HUES48 (cell line): ENCODE measurements around the gene FBXL5.

Source experiments
- H3K27ac ChIP-seq: one replicate; pipeline ENCODE4 v1.7.0; 2013; ENCODE audit warnings: low read depth, low read length, inconsistent platforms
- H3K27me3 ChIP-seq: 2 replicates; pipeline ENCODE4 v1.6.1; 2013; ENCODE audit warnings: mild to moderate bottlenecking, low read length; ENCODE audit not compliant: control insufficient read depth, insufficient read depth
- H3K36me3 ChIP-seq: 2 replicates; pipeline ENCODE4 v1.6.1; 2013; ENCODE audit warnings: low read length; ENCODE audit not compliant: control insufficient read depth, insufficient read depth
- H3K4me1 ChIP-seq: 2 replicates; pipeline ENCODE4 v1.6.1; 2013; ENCODE audit warnings: mild to moderate bottlenecking, low read length; ENCODE audit not compliant: control insufficient read depth, insufficient read depth
- H3K4me3 ChIP-seq: 2 replicates; pipeline ENCODE4 v1.5.1; 2013; ENCODE audit warnings: mild to moderate bottlenecking, low read depth, low read length
- H3K9ac ChIP-seq: 2 replicates; pipeline ENCODE4 v1.6.1; 2013; ENCODE audit warnings: mild to moderate bottlenecking, low read depth, low read length, moderate library complexity
- H3K9me3 ChIP-seq: 2 replicates; pipeline ENCODE4 v1.6.1; 2013; ENCODE audit warnings: low read length; ENCODE audit not compliant: control insufficient read depth, insufficient read depth

The FBXL5 gene

DNA sequence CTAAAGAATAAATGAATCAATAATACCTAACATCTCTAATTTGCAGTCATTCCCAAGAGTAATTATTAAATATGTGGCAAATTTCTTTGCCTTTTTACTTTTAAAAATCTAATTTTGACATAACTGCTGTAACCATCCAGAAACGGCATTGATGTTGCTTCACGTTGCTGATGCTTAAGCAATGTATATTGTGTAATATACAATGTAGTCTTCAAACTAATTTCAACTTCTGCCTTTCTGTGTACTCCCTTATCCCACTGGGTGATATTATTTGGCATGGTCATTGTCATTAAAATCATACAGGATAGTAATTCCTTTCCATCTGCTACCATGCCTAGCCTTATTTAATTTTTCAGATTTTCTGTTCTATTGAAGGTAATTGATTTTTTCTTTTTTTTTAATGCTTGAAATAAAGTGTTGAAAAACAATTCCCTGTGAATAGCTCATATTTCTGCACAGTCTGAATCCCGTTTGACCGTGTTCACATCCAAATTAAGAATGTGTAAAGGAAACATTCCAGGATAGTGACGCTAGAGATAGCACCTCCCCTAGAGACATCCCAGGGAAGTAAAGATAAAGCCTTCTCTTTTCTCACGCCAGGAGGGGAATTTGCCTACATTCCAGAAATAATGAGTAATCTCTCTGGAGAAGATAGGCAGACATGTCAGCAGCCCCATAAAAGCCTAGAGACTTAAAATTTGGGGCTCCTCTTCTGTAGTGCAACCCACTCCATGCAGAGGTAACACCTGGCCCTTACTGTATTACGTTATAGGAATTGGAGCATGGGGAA lies 35.1 kb upstream of the FBXL5 start:
- Histone ChIP-seq H3K4me3 (no peak overlapping the region), H3K9me3 (no peaks in the 10 kb centered on the region), H3K36me3 (peaks cover 37% of the 10 kb centered on the region), H3K4me1 (peaks cover 28% of the 10 kb centered on the region), H3K27me3 (no peaks in the 10 kb centered on the region), H3K27ac (peak overlapping the region; percentile 96), H3K9ac (peak overlapping the region; percentile 13; the same call in 1 of the 2 replicates)

DNA sequence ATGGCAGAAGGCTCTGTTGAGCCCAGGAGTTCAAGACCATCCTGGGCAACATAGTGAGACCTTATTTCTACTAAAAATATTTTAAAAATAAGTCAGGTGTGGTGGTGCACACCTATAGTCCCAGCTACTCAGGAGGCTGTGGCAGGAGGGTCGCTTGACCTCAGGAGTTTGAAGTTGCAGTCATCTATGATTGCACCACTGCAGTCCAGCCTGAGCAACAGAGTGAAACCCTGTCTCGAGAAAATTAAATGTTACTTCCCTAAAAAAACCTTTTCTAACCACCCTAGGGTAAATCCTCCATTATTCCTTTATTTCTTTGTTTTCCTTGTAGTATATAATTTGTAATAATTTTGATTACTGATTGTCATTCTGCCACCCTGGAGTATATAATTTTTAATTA lies 34.4 kb upstream of the FBXL5 start:
- Histone ChIP-seq H3K4me3 (no peak overlapping the region), H3K27me3 (no peaks in the 10 kb centered on the region), H3K9me3 (no peaks in the 10 kb centered on the region), H3K27ac (peak overlapping the region; percentile 96), H3K36me3 (peaks cover 37% of the 10 kb centered on the region), H3K9ac (no peak overlapping the region), H3K4me1 (peaks cover 30% of the 10 kb centered on the region)

DNA sequence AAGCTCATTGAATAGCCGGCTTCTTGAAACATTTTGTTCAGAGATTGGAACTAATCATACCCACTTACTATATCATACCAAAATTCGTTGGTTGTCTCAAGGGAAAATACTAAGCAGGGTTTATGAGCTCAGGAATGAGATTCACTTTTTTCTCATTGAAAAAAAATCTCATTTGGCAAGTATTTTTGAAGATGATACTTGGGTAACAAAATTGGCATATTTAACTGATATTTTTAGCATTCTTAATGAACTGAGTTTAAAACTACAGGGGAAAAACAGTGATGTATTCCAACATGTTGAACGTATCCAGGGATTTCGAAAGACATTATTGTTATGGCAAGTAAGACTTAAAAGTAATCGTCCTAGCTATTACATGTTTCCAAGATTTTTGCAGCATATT lies 32.9 kb upstream of the FBXL5 start:
- Histone ChIP-seq H3K36me3 (peaks cover 37% of the 10 kb centered on the region), H3K27ac (no peak overlapping the region), H3K9me3 (no peaks in the 10 kb centered on the region), H3K4me3 (no peak overlapping the region), H3K9ac (no peak overlapping the region), H3K27me3 (no peaks in the 10 kb centered on the region), H3K4me1 (peaks cover 44% of the 10 kb centered on the region)

DNA sequence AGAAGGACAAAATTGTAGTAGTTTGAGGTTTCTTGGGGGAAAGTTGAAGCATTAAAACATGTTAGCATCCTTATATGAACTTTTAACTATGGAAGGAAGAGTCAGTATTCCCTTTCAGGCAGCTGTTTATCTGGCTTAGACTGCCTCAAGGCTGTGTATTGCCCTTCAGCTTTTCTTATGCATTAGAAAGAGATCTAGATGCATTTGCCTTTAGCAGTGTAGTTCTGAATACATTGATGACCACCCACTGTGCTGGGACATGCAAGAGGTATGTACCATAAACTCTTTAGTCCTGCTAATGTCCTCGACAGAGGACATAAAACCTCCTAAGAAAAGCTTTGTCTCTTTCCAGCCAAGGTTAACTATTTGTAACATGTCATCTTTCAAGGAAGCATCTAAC lies 29.3 kb upstream of the FBXL5 start:
- Histone ChIP-seq H3K4me3 (peak overlapping the region; percentile 95), H3K36me3 (peaks cover 40% of the 10 kb centered on the region), H3K9ac (peak overlapping the region; percentile 62), H3K27me3 (no peaks in the 10 kb centered on the region), H3K9me3 (no peaks in the 10 kb centered on the region), H3K4me1 (peaks cover 28% of the 10 kb centered on the region), H3K27ac (peak overlapping the region; percentile 86)

DNA sequence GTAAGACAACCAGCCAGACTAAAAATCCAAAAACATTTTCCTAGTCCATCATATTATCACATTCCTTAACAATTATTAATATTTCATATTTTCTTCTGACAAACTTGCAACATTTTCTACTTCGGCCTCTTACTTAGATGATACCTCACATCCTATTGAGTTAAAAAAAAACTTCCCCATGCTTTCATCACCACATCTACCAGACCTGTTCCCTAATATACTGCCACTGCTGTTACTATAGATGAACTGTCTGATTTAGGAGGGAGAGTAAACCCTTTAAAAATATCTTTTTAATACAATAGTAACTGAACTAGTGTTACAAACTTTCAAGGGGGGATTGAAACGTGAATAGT lies 28.0 kb upstream of the FBXL5 start:
- peaks cover 27% of the 10 kb centered on the region for H3K36me3 ChIP-seq
- peak overlapping the region; percentile 95 for H3K4me3 ChIP-seq
- no peaks in the 10 kb centered on the region for H3K27me3 ChIP-seq
- peaks cover 35% of the 10 kb centered on the region for H3K4me1 ChIP-seq
- peak overlapping the region; percentile 99 for H3K27ac ChIP-seq
- peak overlapping the region; percentile 96; the same call in 1 of the 2 replicates for H3K9ac ChIP-seq
- no peaks in the 10 kb centered on the region for H3K9me3 ChIP-seq

DNA sequence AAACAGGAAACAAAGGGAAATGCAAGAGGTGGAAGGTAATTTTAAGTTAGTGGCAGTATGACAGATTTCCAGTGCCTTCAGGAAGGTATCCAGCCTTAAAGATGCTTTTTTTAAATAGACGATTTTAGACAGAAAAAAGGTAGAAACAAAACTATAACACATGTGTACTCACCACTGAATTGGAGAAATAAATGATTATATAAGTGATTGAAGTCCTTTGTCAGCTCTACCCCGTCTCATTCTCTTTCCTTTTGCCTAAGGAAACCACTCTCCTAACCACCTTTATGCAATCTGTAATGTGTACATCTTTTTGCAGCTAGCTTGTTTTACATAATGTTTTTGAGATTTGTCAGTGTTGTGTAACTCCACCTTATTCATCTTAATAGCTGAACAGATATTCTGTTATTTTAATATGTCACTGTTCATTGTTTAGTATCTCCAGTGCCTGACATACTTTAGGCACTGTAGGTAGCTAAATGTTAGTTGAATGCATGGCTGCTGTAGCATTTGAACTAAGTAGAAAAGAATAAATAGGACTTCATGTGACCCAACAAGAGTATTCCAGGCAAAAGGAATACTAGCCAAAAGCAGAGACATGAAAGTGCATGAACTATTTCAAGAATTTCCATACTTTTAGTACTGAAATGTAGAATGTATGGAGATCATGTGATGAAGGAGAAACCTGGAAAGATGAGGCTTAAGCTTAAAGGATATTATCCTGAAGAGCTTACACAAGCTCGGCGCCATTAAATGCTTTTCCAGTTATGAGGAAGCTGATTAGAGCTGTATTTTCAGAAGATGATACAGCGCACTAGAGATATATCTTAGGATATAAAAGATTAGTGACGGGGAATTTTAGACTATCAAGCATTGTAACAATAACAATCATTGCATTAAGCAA lies 27.3 kb upstream of the FBXL5 start:
- H3K9me3 ChIP-seq, result no peaks in the 10 kb centered on the region
- peak overlapping the region; percentile 99 for H3K27ac ChIP-seq
- no peaks in the 10 kb centered on the region for H3K27me3 ChIP-seq
- H3K9ac ChIP-seq, result peak overlapping the region; percentile 96
- peaks cover 26% of the 10 kb centered on the region for H3K36me3 ChIP-seq
- H3K4me1 ChIP-seq, result peaks cover 40% of the 10 kb centered on the region
- peak overlapping the region; percentile 95 for H3K4me3 ChIP-seq

DNA sequence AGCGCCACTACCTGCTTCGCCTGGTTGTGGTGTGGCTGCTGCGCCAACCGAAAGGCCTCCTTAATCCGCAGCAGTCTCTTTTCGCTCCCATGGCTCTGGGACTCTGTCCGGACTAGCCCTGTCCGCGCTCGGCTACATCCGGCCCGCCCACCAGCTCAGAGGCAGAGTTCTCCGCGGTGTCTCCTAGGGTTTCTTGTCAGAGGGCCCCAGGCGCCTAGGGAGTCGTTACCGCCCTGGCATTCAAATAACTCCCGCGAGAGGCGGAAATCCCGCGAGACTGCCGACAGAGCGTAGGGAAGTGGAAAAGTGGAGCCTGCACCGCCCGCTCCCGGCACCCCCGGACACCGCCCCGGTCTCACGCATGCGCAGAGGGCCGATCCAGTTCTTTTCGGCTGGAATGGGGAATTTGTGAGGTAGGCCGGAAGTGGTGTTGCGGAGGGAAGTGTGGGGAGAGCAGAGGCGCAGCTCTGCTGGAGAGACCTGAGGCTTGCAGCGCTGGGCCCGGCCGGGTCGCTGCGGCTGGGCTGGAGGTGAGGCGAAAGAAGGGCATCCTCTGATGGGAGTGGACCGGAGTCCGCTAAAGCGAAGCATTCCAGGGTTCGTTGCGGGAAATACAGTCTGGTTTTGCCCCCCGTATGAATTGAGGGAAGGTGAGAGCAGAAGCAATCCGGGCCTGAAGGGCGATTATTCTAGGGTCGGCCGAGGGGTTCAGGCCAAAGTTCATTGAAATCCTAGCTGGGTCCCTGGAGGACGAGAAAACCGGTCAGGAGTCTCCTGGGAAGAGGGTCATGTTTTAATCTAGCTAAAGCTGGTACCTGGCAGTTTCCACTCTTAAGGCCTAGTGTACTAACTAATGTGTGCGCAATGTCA lies 26.4 kb upstream of the FBXL5 start, which contains the start of gene FAM200B:
Gene FAM200B (plus strand): TSS at position 456 of the 870 bp plus-strand sequence. CDS start 5,151 bp downstream, outside the sequence.
- Histone ChIP-seq H3K9ac (peak within 1 kb of the TSS; percentile 96), H3K9me3 (no peaks in the 10 kb centered on the region), H3K36me3 (peaks cover 19% of the 10 kb centered on the region), H3K27ac (peak within 1 kb of the TSS; percentile 99), H3K27me3 (no peaks in the 10 kb centered on the region), H3K4me3 (peak within 1 kb of the TSS; percentile 95), H3K4me1 (peaks cover 45% of the 10 kb centered on the region)

DNA sequence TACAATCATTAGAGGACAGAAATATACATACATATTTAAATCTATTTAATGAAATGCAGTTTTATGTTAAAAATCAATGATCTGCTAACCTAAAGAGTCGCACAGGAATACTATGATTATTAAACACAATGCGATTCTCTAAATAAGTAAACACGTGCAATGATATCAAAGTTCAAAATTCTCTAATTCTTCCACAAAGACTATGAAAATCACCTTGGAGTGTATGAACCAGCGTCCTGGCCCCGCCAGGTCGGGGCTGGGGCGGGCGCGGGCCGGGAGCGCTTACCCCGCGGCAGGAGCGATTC lies 25.9 kb upstream of the FBXL5 start:
- peak overlapping the region; percentile 80 for H3K9ac ChIP-seq
- H3K4me3 ChIP-seq, result peak overlapping the region; percentile 95
- no peaks in the 10 kb centered on the region for H3K9me3 ChIP-seq
- H3K27ac ChIP-seq, result peak overlapping the region; percentile 99
- peaks cover 45% of the 10 kb centered on the region for H3K4me1 ChIP-seq
- no peaks in the 10 kb centered on the region for H3K27me3 ChIP-seq
- peaks cover 13% of the 10 kb centered on the region; the same call in 1 of the 2 replicates for H3K36me3 ChIP-seq

DNA sequence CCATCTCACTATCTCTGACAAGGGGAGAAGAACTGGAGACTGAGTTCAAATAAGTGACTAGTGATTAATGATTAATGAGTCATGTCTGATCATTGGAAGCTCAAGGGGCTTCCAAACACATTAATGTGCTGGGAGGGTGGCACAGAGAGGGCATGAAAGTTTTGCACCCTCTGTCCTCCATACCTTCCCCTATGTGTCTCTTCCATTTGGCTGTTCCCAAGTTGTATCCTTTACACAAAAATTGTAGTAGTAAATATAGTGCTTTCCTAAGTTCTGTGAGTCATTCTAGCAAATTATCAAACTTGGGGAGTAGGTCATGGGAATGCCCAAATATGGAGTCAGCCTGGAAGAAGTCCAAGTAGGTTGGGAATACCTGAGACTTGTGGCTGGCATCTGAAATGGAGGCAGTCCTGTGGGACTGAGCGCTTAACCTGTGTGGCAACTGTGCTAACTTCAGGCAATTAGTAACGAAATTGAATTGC lies 22.4 kb upstream of the FBXL5 start:
- no peaks in the 10 kb centered on the region for H3K27me3 ChIP-seq
- H3K36me3 ChIP-seq, result peaks cover 16% of the 10 kb centered on the region; the same call in 1 of the 2 replicates
- no peaks in the 10 kb centered on the region for H3K9me3 ChIP-seq
- H3K4me1 ChIP-seq, result peaks cover 18% of the 10 kb centered on the region
- peak overlapping the region; percentile 77 for H3K27ac ChIP-seq
- 0 out of 2 replicates have a peak overlapping the region, but pooled peaks have one; percentile 36 for H3K4me3 ChIP-seq
- H3K9ac ChIP-seq, result no peak overlapping the region

DNA sequence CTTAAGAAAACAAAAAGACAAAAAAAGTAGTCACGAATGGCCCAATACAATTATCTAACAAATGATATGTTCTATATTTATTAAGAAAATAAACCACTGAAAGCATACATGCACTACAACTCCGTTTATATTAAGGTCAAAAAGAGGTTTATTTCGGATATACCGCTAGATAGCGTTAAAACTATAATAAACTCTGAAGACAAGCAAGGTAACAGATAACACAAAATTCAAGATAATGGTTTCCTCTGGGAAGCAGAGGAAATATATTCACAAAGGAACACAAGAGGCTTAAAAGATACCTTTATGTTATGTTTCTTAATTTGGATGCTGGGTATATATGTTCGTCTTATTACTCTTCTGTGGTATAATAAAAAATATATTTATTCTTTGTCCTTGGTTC lies 21.7 kb upstream of the FBXL5 start:
- Histone ChIP-seq H3K36me3 (peaks cover 23% of the 10 kb centered on the region; the same call in 1 of the 2 replicates), H3K27ac (no peak overlapping the region), H3K27me3 (no peaks in the 10 kb centered on the region), H3K9ac (no peak overlapping the region), H3K9me3 (no peaks in the 10 kb centered on the region), H3K4me1 (peaks cover 17% of the 10 kb centered on the region), H3K4me3 (no peak overlapping the region)
